ENCODE measurements around the gene OVOL1.

DNA sequence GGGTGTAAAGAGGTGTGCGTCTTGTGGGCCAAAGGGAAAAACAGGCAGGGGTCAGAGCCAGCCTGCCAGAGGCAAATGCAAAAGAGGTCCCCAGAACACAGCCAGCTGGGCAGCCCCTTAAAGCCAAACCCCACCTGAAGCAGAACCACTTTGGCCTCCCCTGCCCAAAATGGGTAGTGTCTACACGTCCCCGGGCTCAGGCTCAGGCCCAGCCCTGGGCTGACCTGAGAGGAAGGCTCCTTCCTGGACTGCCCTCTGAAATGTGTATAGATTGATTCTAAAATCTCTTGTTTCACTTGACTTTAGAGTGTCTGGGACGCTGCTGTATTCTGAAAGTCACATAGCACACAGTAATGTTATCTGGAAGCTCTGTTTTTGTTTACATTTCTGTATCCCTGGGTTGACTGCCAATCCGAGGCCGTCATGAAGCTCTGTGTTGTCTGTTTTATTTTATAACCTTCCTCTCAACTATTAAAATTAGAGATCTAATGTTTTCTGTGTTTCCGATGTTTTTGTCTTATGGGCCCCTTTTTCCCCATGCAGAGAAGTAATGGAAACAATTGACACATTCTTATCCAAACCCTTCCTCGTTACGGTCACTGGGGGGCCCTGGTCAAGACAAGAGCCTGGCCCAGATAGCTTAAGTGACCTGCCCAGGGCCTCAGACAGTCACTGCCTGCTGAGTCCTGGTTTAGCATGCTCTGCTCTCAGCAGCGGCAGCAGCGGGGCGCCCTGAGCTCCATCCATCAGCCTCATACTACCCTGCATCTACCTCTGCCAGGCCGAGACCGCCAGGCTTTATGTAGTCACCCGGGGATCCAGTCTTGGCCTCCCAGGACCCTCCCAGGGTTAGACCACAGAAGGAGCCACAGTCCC lies 10.1 kb downstream of the OVOL1 start:
- TF ChIP-seq, protein P1, sequence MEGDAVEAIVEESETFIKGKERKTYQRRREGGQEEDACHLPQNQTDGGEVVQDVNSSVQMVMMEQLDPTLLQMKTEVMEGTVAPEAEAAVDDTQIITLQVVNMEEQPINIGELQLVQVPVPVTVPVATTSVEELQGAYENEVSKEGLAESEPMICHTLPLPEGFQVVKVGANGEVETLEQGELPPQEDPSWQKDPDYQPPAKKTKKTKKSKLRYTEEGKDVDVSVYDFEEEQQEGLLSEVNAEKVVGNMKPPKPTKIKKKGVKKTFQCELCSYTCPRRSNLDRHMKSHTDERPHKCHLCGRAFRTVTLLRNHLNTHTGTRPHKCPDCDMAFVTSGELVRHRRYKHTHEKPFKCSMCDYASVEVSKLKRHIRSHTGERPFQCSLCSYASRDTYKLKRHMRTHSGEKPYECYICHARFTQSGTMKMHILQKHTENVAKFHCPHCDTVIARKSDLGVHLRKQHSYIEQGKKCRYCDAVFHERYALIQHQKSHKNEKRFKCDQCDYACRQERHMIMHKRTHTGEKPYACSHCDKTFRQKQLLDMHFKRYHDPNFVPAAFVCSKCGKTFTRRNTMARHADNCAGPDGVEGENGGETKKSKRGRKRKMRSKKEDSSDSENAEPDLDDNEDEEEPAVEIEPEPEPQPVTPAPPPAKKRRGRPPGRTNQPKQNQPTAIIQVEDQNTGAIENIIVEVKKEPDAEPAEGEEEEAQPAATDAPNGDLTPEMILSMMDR (IDR thresholded peaks at IDR 0.05; ENCODE audit: low read depth, low read length), result no peak
- TF ChIP-seq EZH2phosphoT487 (IDR thresholded peaks at IDR 0.05; ENCODE audit: low read depth), result no peak
